GM12878 (cell line): ENCODE results near the gene RNPS1. TPM values are rescaled to one million over a fixed set of nuclear protein-coding genes. Genes with fewer than 3 reads are reported as not detected.

ENCODE experiments used
- BACH1 ChIP-seq: fragments of 450-650 bp; IDR thresholded peaks from 2 replicates; pipeline ENCODE4 v1.6.1; 2017; ENCODE audit warnings: mild to moderate bottlenecking, borderline replicate concordance
- BCL3 ChIP-seq: IDR thresholded peaks from 2 replicates; pipeline ENCODE4 v1.6.1; 2011; ENCODE audit warnings: borderline replicate concordance, low read depth, mild to moderate bottlenecking, moderate library complexity, low read length; ENCODE audit not compliant: insufficient read depth, poor library complexity, severe bottlenecking
- BMI1 ChIP-seq: fragments of 450-650 bp; IDR thresholded peaks from 2 replicates; pipeline ENCODE4 v1.6.1; 2016; ENCODE audit warnings: mild to moderate bottlenecking, moderate library complexity, borderline replicate concordance
- CEBPB ChIP-seq, 2 experiments: fragments of 150-350 bp in 1 of 2; IDR thresholded peaks; 2 replicates each; pipeline ENCODE4 v1.6.1; 2012 to 2014; ENCODE audit warnings: low read depth in 2 of 2, low read length in 2 of 2, borderline replicate concordance in 1 of 2, inconsistent platforms in 1 of 2
- CHD2 ChIP-seq: IDR thresholded peaks from 2 replicates; pipeline ENCODE4 v1.6.1; 2011; ENCODE audit warnings: low read depth, low read length, improper control_type of control experiment, borderline replicate concordance
- EP300 ChIP-seq, 2 experiments: fragments of 150-350 bp in 1 of 2; IDR thresholded peaks; 2 replicates each; pipeline ENCODE4 v1.6.1; 2011 to 2012; ENCODE audit warnings: low read depth in 2 of 2, low read length in 2 of 2, borderline replicate concordance in 1 of 2, improper control_type of control experiment in 1 of 2, inconsistent platforms in 1 of 2; ENCODE audit not compliant: control insufficient read depth in 1 of 2
- ESRRA ChIP-seq: IDR thresholded peaks from 2 replicates; pipeline ENCODE4 v1.6.1; 2012; ENCODE audit warnings: mild to moderate bottlenecking, low read length, improper control_type of control experiment
- EZH2 ChIP-seq: IDR thresholded peaks from 2 replicates; pipeline ENCODE4 v1.6.1; 2012; ENCODE audit warnings: low read depth, mild to moderate bottlenecking, control low read depth, inconsistent platforms, low read length, borderline replicate concordance; ENCODE audit not compliant: control insufficient read depth
- FOXK2 ChIP-seq: fragments of 450-650 bp; IDR thresholded peaks from 2 replicates; pipeline ENCODE4 v1.6.1; 2017; ENCODE audit warnings: mild to moderate bottlenecking, moderate library complexity
- HDAC2 ChIP-seq: fragments of 200-600 bp; sonication (generic); IDR thresholded peaks from 2 replicates; pipeline ENCODE4 v1.6.1; 2017
- IKZF1 ChIP-seq: fragments of 450-650 bp; conservative IDR thresholded peaks from 2 replicates; pipeline ENCODE4 v1.6.1; 2017; ENCODE audit warnings: antibody characterized with exemption, mild to moderate bottlenecking
- KAT2A ChIP-seq: conservative IDR thresholded peaks from 2 replicates; pipeline ENCODE4 v1.6.1; 2011; ENCODE audit warnings: low read depth, low read length; ENCODE audit not compliant: control insufficient read depth
- MTA2 ChIP-seq: fragments of 450-650 bp; IDR thresholded peaks from 2 replicates; pipeline ENCODE4 v1.6.1; 2016; ENCODE audit warnings: low read depth, mild to moderate bottlenecking, moderate library complexity
- MYB ChIP-seq: fragments of 150-350 bp; IDR thresholded peaks from 2 replicates; pipeline ENCODE4 v1.6.1; 2014; ENCODE audit warnings: mild to moderate bottlenecking, low read depth, low read length, borderline replicate concordance
- NBN ChIP-seq: fragments of 450-650 bp; IDR thresholded peaks from 2 replicates; pipeline ENCODE4 v1.6.1; 2016
- NFYA ChIP-seq: IDR thresholded peaks from 2 replicates; pipeline ENCODE4 v1.6.1; 2011; ENCODE audit warnings: low read depth, mild to moderate bottlenecking, low read length, improper control_type of control experiment, borderline replicate concordance
- PKNOX1 ChIP-seq: fragments of 450-650 bp; IDR thresholded peaks from 2 replicates; pipeline ENCODE4 v1.6.1; 2016; ENCODE audit warnings: mild to moderate bottlenecking
- RFX5 ChIP-seq: IDR thresholded peaks from 2 replicates; pipeline ENCODE4 v1.6.1; 2011; ENCODE audit warnings: low read depth, low read length, improper control_type of control experiment
- SP1 ChIP-seq: IDR thresholded peaks from one replicate; pipeline ENCODE4 v1.6.1; 2011; ENCODE audit warnings: low read depth, low read length
- STAT1 ChIP-seq: fragments of 450-650 bp; conservative IDR thresholded peaks from 2 replicates; pipeline ENCODE4 v1.6.1; 2014; ENCODE audit warnings: antibody characterized with exemption, mild to moderate bottlenecking
- USF2 ChIP-seq: IDR thresholded peaks from 2 replicates; pipeline ENCODE4 v1.6.1; 2011; ENCODE audit warnings: low read depth, low read length, improper control_type of control experiment, borderline replicate concordance
- YY1 ChIP-seq: IDR thresholded peaks from 2 replicates; pipeline ENCODE4 v1.6.1; 2011; ENCODE audit warnings: low read depth, mild to moderate bottlenecking, low read length
- ZNF687 ChIP-seq: fragments of 450-650 bp; IDR thresholded peaks from 2 replicates; pipeline ENCODE4 v1.6.1; 2017; ENCODE audit warnings: mild to moderate bottlenecking, moderate library complexity
- polyA plus RNA-seq, 11 experiments: library from polyadenylated mRNA; depleted of rRNA in 4 of 11; unstranded in 6 of 11; stranded (reverse) in 5 of 11; fragments of >200 nt; fragmentation: Nextera tagmentation in 4 of 11; fragmentation: Illumina TruSeq in 1 of 11; extraction: Ambion mirVana in 4 of 11; extraction: Trizol in 1 of 11; gene quantifications; 1 replicate in 1 of 11; 2 replicates in 10 of 11; pipeline versions ENCODE4 v1.2.1 to v1.2.3, GENCODE V29; 2011 to 2016; ENCODE audit warnings: inconsistent platforms in 2 of 11, missing spikeins in 2 of 11, low read depth in 1 of 11
- total RNA-seq, 4 experiments: library from RNA; depleted of rRNA in 3 of 4; stranded (reverse); fragments of >200 nt in 3 of 4; fragmentation: Illumina TruSeq in 1 of 4; extraction: Trizol in 1 of 4; gene quantifications; 2 replicates each; pipeline versions ENCODE4 v1.2.1 to v1.2.3, GENCODE V29; 2013 to 2021

RNPS1 gene
- total and polyA plus RNA-seq, 10 of the 15 experiments (the other 5 are each of a cell fraction or from before 2014, with no cell fraction given), result 38.2 to 359 (median 188) TPM

DNA sequence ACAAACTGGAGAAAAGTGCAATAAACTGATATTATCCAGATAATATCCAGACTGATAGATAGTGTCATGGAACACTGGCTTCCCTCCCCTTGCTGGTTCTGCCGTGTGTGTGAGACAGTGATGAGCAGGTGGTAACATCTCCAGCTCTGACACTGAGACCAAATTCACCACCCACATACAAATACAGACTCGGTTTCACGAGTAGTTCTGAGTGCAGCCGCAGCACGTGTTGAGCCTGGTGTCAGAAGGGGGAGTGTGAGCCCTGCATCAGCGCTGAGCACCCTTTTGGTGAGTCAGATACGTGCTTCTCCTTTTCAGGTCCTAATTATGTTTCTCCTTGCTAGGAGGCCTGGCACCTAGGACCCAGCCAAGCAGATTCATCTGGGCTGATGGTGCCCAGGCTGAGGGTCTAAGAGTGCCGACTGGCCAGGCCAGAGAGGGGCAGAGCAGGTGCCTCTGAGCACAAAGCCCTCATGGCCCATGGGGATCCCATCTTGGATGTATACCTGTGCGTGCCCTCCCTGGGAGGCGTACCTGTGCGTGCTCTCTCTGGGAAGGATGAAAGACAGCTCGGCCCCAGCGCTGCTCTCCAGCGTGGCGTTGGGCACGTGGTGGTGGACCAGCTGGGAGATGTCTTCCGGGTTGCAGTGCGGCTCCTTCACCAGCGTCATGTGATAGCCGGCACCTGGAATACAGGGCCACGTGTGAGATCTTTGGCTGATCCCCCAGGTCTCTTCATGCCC lies 27.3 kb upstream of the RNPS1 start (continued):
- TF ChIP-seq ZNF687 (peak; percentile 35; the same call in 1 of the 2 replicates), MTA2 (peak; percentile 59; the same call in 1 of the 2 replicates), IKZF1 (peak; percentile 52; the same call in 1 of the 2 replicates), RFX5 (0 out of 2 replicates have a peak, but pooled peaks have one; percentile 45), ESRRA (no peak), EP300 (IDR thresholded peaks at IDR 0.05; ENCODE audit: borderline replicate concordance in 1 of 2, control insufficient read depth in 1 of 2, low read depth in 2 of 2, low read length in 2 of 2) (peak; percentile 61 to 72; a peak in 3 of 4 replicates), SP1 (peak; percentile 21), YY1 (no peak), STAT1 (no peak), NFYA (no peak), FOXK2 (no peak; the same call in 1 of the 2 replicates), BMI1 (no peak), KAT2A (no peak), PKNOX1 (peak; percentile 79), BACH1 (peak; percentile 49; the same call in 1 of the 2 replicates), BCL3 (no peak), CEBPB (IDR thresholded peaks at IDR 0.05; ENCODE audit: borderline replicate concordance in 1 of 2, low read depth in 2 of 2, low read length in 2 of 2) (no peak), EZH2 (no peak), USF2 (peak; percentile 29; the same call in 1 of the 2 replicates), NBN (peak; percentile 87), MYB (no peak), CHD2 (peak; percentile 16; the same call in 1 of the 2 replicates), HDAC2 (no peak)
